ENCODE data around the gene MYCT1. TPM values are rescaled to one million over a fixed set of nuclear protein-coding genes. Genes with fewer than 3 reads are reported as not detected.
"Not testable (repeated sequence)": the region's sequence is repeated elsewhere in the genome, so short reads cannot be mapped to it uniquely, and the experiment has no call there.

Gene MYCT1
- total RNA-seq, 1 experiment from 2014 or later = not detected

DNA sequence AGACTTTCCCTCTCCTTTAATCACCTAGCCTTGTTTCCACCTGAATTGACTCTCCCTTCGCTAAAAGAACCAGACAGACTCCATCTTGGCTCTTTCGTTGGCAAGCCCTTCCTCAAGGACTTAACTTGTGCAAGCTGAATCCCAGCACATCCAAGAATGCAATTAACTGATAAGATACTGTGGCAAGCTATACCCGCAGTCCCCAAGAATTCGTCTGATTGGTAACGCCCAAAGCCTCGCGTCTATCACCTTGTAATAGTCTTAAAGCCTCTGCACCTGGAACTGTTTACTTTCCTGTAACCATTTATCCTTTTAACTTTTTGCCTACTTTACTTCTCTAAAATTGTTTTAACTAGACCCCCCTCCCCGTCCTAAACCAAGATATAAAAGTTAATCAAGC, 15.6 kb upstream of the MYCT1 start:
- H3K4me3 ChIP-seq (ENCODE audit: low read depth in 2 of 2, low read length in 2 of 2) = no peak overlapping the region
- no peaks in the 10 kb centered on the region for H3K4me1 ChIP-seq (ENCODE audit: control insufficient read depth, insufficient read depth, low read length)
- no peak overlapping the region for H3K27ac ChIP-seq (ENCODE audit: low read length)
- H3K9me3 ChIP-seq (ENCODE audit: control insufficient read depth, insufficient read depth, low read depth, low read length) = no peaks in the 10 kb centered on the region
- ChIA-PET POLR2A (no interaction called here), CTCF (no interaction called here)
- H3K36me3 ChIP-seq (ENCODE audit: control insufficient read depth, insufficient read depth, low read length) = no peaks in the 10 kb centered on the region
- ATAC-seq (no peak), DNase-seq (ENCODE audit: low read depth, low spot score) (no peak)
- no TSS peak for BruUV-seq (replicated peaks)
- intact Hi-C loops (cut with micrococcal nuclease; ENCODE audit: unreplicated experiment) (no loop called here), in situ Hi-C loops (cut with HindIII; ENCODE audit: low pct_unique_long_range_greater_than_20kb, low sequenced_read_pairs) (no loop called here)
- H3K27me3 ChIP-seq (ENCODE audit: control insufficient read depth, insufficient read depth, low read length) = no peaks in the 10 kb centered on the region
- TF ChIP-seq CTCF (IDR thresholded peaks at IDR 0.05) (no peak), POLR2AphosphoS5 (IDR thresholded peaks at IDR 0.05; ENCODE audit: low read depth, low read length) (no peak), SIN3A (IDR thresholded peaks at IDR 0.05; ENCODE audit: borderline replicate concordance, insufficient read depth, low read depth, low read length) (no peak), TCF7L2 (IDR thresholded peaks at IDR 0.05; ENCODE audit: low read depth, low read length) (no peak)
- TF ChIP-seq, protein P1, sequence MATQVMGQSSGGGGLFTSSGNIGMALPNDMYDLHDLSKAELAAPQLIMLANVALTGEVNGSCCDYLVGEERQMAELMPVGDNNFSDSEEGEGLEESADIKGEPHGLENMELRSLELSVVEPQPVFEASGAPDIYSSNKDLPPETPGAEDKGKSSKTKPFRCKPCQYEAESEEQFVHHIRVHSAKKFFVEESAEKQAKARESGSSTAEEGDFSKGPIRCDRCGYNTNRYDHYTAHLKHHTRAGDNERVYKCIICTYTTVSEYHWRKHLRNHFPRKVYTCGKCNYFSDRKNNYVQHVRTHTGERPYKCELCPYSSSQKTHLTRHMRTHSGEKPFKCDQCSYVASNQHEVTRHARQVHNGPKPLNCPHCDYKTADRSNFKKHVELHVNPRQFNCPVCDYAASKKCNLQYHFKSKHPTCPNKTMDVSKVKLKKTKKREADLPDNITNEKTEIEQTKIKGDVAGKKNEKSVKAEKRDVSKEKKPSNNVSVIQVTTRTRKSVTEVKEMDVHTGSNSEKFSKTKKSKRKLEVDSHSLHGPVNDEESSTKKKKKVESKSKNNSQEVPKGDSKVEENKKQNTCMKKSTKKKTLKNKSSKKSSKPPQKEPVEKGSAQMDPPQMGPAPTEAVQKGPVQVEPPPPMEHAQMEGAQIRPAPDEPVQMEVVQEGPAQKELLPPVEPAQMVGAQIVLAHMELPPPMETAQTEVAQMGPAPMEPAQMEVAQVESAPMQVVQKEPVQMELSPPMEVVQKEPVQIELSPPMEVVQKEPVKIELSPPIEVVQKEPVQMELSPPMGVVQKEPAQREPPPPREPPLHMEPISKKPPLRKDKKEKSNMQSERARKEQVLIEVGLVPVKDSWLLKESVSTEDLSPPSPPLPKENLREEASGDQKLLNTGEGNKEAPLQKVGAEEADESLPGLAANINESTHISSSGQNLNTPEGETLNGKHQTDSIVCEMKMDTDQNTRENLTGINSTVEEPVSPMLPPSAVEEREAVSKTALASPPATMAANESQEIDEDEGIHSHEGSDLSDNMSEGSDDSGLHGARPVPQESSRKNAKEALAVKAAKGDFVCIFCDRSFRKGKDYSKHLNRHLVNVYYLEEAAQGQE (IDR thresholded peaks at IDR 0.05; ENCODE audit: insufficient read depth in 1 of 2, low read depth in 2 of 2, low read length in 1 of 2) = no peak

- BruUV-seq (replicated peaks); H3K27me3 ChIP-seq (ENCODE audit: control insufficient read depth, insufficient read depth, low read length); H3K36me3 ChIP-seq (ENCODE audit: control insufficient read depth, insufficient read depth, low read length); H3K27ac ChIP-seq (ENCODE audit: low read length); CTCF ChIA-PET; POLR2A ChIA-PET; H3K4me3 ChIP-seq (ENCODE audit: low read depth in 2 of 2, low read length in 2 of 2); DNase-seq (ENCODE audit: low read depth, low spot score); in situ Hi-C loops (cut with HindIII; ENCODE audit: low pct_unique_long_range_greater_than_20kb, low sequenced_read_pairs); intact Hi-C loops (cut with micrococcal nuclease; ENCODE audit: unreplicated experiment); H3K9me3 ChIP-seq (ENCODE audit: control insufficient read depth, insufficient read depth, low read depth, low read length); ATAC-seq; H3K4me1 ChIP-seq (ENCODE audit: control insufficient read depth, insufficient read depth, low read length): not testable (repeated sequence)
These were observed 14.8 kb upstream of the MYCT1 start for GRCh38 chr6:152682935-152683334.

DNA sequence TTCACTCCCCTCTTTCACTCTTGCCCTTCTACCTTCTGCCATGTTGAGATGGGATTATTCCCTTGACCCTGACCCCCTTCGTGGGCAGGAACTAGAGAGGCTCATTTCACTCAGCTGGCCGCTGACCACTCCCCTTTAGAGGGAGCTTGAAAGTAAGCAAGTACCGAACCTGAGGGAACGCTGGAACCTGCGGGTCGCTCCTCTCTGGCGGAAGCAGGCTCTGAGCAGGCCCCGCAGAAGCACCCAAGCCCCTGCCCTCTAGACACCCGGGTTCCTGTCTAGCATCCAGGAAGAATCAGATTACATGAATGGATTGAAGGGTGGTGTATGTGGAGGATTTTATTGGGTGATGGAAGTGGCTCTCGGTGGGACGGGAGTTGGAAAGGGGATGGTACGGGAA, 11.9 kb upstream of the MYCT1 start:
- Histone ChIP-seq H3K4me3 (ENCODE audit: low read depth in 2 of 2, low read length in 2 of 2) (no peak overlapping the region), H3K4me1 (ENCODE audit: control insufficient read depth, insufficient read depth, low read length) (no peaks in the 10 kb centered on the region), H3K36me3 (ENCODE audit: control insufficient read depth, insufficient read depth, low read length) (no peaks in the 10 kb centered on the region), H3K27me3 (ENCODE audit: control insufficient read depth, insufficient read depth, low read length) (no peaks in the 10 kb centered on the region), H3K27ac (ENCODE audit: low read length) (no peak overlapping the region), H3K9me3 (ENCODE audit: control insufficient read depth, insufficient read depth, low read depth, low read length) (no peaks in the 10 kb centered on the region)
- in situ Hi-C loops (cut with HindIII; ENCODE audit: low pct_unique_long_range_greater_than_20kb, low sequenced_read_pairs) = no loop called here
- ChIA-PET CTCF (no interaction called here), POLR2A (no interaction called here)
- no peak for TF ChIP-seq TCF7L2 (IDR thresholded peaks at IDR 0.05; ENCODE audit: low read depth, low read length)
- TF ChIP-seq POLR2AphosphoS5 (IDR thresholded peaks at IDR 0.05; ENCODE audit: low read depth, low read length) = no peak
- TF ChIP-seq CTCF (IDR thresholded peaks at IDR 0.05) = no peak
- TF ChIP-seq SIN3A (IDR thresholded peaks at IDR 0.05; ENCODE audit: borderline replicate concordance, insufficient read depth, low read depth, low read length) = no peak
- TF ChIP-seq, protein P1 (IDR thresholded peaks at IDR 0.05; ENCODE audit: insufficient read depth in 1 of 2, low read depth in 2 of 2, low read length in 1 of 2) = no peak
- ATAC-seq (no peak), DNase-seq (ENCODE audit: low read depth, low spot score) (no peak)
- BruUV-seq (replicated peaks) = no TSS peak
- intact Hi-C loops (cut with micrococcal nuclease; ENCODE audit: unreplicated experiment) = no loop called here

All from Panc1 (cell line).